ENCODE data around the gene R3HDM4. TPM values are rescaled to one million over a fixed set of nuclear protein-coding genes. Genes with fewer than 3 reads are reported as not detected.

R3HDM4 gene
- total RNA-seq, 1 donor from 2014 or later: 35.8 TPM

- DNase-seq (ENCODE audit: low read depth): peak; percentile 46
- no peaks in the 10 kb centered on the region for H3K36me3 ChIP-seq (ENCODE audit: control insufficient read depth, insufficient read depth, low read length)
- FAIRE-seq: no peak
- TF ChIP-seq CTCF (IDR thresholded peaks at IDR 0.05; ENCODE audit: insufficient read depth, low read length, severe bottlenecking): no peak
- H3K4me3 ChIP-seq (ENCODE audit: low read depth, low read length): peak overlapping the region; percentile 17
- no peaks in the 10 kb centered on the region for H3K27me3 ChIP-seq (ENCODE audit: control insufficient read depth, insufficient read depth, low read length)
Observed at GRCh38 chr19:952680-953444, 39.8 kb upstream of the R3HDM4 start.

- no peaks in the 10 kb centered on the region for H3K36me3 ChIP-seq (ENCODE audit: control insufficient read depth, insufficient read depth, low read length)
- no peaks in the 10 kb centered on the region for H3K27me3 ChIP-seq (ENCODE audit: control insufficient read depth, insufficient read depth, low read length)
- TF ChIP-seq CTCF (IDR thresholded peaks at IDR 0.05; ENCODE audit: insufficient read depth, low read length, severe bottlenecking): no peak
- DNase-seq (ENCODE audit: low read depth) (no peak), FAIRE-seq (no peak)
- H3K4me3 ChIP-seq (ENCODE audit: low read depth, low read length): no peak overlapping the region
Observed at GRCh38 chr19:952049-952679, 39.1 kb upstream of the R3HDM4 start.

DNA sequence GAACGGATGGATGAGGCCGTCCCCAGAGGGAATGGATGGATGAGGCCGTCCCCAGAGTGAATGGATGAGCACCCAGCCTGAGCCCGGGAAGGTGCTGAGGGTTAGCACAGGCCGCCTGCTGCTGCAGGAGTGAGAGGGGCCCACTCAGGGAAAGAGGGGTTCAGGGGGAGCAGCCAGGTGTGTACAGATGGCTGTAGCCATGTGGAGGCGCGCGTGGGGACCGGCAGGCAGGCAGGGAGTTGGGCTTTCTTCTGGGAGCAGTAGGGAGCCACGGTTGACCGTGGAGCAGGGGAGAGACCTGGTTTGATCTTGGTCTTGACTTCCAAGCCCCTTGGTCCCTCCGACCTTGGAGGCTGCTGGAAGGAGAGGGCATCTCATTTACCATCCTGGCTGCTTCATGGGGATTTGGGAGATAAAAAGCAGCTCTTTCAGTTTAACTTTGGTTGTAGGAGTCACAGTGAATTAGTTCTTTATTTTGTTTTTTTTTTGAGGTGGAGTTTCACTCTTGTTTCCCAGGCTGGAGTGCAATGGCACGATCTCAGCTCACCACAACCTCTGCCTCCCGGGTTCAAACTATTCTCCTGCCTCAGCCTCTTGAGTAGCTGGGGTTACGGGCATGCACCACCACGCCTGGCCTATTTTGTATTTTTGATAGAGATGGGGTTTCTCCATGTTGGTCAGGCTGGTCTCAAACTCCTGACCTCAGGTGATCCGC is 37.5 kb upstream of the R3HDM4 start:
- H3K36me3 ChIP-seq (ENCODE audit: control insufficient read depth, insufficient read depth, low read length): no peaks in the 10 kb centered on the region
- no peak for TF ChIP-seq CTCF (IDR thresholded peaks at IDR 0.05; ENCODE audit: insufficient read depth, low read length, severe bottlenecking)
- no peak for DNase-seq (ENCODE audit: low read depth)
- H3K4me3 ChIP-seq (ENCODE audit: low read depth, low read length): no peak overlapping the region
- no peaks in the 10 kb centered on the region for H3K27me3 ChIP-seq (ENCODE audit: control insufficient read depth, insufficient read depth, low read length)
- FAIRE-seq: no peak

- no peak for DNase-seq (ENCODE audit: low read depth)
- H3K27me3 ChIP-seq (ENCODE audit: control insufficient read depth, insufficient read depth, low read length): no peaks in the 10 kb centered on the region
- peaks cover 1% of the 10 kb centered on the region for H3K36me3 ChIP-seq (ENCODE audit: control insufficient read depth, insufficient read depth, low read length)
- no peak for FAIRE-seq
- no peak overlapping the region for H3K4me3 ChIP-seq (ENCODE audit: low read depth, low read length)
- no peak for TF ChIP-seq CTCF (IDR thresholded peaks at IDR 0.05; ENCODE audit: insufficient read depth, low read length, severe bottlenecking)
Observed at GRCh38 chr19:948842-949496, 36.0 kb upstream of the R3HDM4 start.

GRCh38 chr19:947707-948539 is 34.9 kb upstream of the R3HDM4 start:
- DNase-seq (ENCODE audit: low read depth): no peak
- no peak for TF ChIP-seq CTCF (IDR thresholded peaks at IDR 0.05; ENCODE audit: insufficient read depth, low read length, severe bottlenecking)
- H3K36me3 ChIP-seq (ENCODE audit: control insufficient read depth, insufficient read depth, low read length): peaks cover 4% of the 10 kb centered on the region
- H3K4me3 ChIP-seq (ENCODE audit: low read depth, low read length): no peak overlapping the region
- FAIRE-seq: no peak
- no peaks in the 10 kb centered on the region for H3K27me3 ChIP-seq (ENCODE audit: control insufficient read depth, insufficient read depth, low read length)
